ENCODE measurements around the gene ATP9A.

The ATP9A gene

DNA sequence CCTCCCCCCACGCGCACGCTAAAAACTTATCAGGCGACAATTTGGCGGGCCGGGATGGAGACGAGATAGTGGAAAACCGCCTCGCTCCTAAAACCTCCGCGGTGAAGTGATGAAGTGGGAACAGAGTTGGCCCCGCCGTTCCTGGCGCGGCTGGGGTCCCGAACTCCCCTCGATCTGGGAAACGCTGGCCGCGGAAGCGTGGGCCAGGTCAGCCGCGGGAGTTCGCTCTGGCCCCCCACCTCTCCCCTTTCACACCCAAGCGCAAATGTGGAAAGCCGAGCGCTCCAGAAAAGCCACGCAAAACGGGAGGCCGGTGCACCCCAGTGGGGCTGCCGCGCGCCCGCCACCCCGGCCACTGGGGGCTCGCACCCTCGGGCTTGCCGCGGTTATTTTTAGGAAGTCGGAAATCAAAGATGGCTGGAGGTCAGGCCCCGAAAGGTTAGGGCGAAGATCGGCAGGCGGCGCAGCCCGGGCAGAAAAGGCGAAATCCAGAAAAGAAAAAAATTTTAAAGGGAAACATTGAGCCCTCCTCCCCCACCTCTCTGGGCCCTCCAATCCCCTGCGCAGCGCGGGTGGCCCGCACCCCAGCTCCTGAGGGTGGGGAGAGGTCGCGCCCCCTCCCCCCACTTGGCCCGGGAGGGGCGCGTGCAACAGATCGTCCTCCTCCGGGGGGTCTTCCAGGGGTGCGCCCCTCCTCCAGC, 33.1 kb upstream of the ATP9A start:
- Histone ChIP-seq H3K4me3 (peak overlapping the region; percentile 59), H3K27ac (no peak overlapping the region)
- DNase-seq (ENCODE audit: low spot score), result no peak
- TF ChIP-seq, protein P1, sequence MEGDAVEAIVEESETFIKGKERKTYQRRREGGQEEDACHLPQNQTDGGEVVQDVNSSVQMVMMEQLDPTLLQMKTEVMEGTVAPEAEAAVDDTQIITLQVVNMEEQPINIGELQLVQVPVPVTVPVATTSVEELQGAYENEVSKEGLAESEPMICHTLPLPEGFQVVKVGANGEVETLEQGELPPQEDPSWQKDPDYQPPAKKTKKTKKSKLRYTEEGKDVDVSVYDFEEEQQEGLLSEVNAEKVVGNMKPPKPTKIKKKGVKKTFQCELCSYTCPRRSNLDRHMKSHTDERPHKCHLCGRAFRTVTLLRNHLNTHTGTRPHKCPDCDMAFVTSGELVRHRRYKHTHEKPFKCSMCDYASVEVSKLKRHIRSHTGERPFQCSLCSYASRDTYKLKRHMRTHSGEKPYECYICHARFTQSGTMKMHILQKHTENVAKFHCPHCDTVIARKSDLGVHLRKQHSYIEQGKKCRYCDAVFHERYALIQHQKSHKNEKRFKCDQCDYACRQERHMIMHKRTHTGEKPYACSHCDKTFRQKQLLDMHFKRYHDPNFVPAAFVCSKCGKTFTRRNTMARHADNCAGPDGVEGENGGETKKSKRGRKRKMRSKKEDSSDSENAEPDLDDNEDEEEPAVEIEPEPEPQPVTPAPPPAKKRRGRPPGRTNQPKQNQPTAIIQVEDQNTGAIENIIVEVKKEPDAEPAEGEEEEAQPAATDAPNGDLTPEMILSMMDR (IDR thresholded peaks at IDR 0.05), result no peak

- no peak overlapping the region for H3K27ac ChIP-seq
- peak overlapping the region; percentile 59 for H3K4me3 ChIP-seq
- no peak for DNase-seq (ENCODE audit: low spot score)
- TF ChIP-seq, protein P1 (IDR thresholded peaks at IDR 0.05), result no peak
Measured at GRCh38 chr20:51800872-51801121, 32.6 kb upstream of the ATP9A start.

GRCh38 chr20:51800060-51800871, 32.1 kb upstream of the ATP9A start:
- peak overlapping the region; percentile 59 for H3K4me3 ChIP-seq
- DNase-seq (ENCODE audit: low spot score), result no peak
- H3K27ac ChIP-seq, result no peak overlapping the region
- TF ChIP-seq, protein P1 (IDR thresholded peaks at IDR 0.05), result peak; percentile 41

DNA sequence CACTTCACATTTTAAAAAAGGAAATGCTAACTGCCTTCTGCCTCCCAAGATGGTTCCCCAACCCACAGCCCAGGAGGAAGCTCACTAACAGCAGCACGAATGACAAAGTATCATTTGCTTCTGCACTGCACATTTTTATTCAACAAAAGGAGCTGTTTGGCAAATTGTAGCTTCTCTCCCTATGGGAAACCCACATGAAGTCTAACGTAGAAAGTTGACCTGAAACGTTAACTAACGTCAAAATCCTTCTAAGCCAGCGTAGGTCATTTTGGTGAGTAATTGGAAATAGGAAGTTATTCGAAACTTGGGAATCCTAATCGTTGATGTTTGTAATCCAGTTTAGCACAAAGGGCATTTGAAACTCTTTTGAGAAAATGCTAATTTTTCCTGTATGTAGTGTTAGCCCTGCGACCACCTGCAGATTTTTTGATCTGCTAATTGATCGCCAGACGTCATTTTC, 31.2 kb upstream of the ATP9A start:
- H3K4me3 ChIP-seq, result no peak overlapping the region
- DNase-seq (ENCODE audit: low spot score), result no peak
- H3K27ac ChIP-seq, result no peak overlapping the region
- TF ChIP-seq, protein P1 (IDR thresholded peaks at IDR 0.05), result no peak

DNA sequence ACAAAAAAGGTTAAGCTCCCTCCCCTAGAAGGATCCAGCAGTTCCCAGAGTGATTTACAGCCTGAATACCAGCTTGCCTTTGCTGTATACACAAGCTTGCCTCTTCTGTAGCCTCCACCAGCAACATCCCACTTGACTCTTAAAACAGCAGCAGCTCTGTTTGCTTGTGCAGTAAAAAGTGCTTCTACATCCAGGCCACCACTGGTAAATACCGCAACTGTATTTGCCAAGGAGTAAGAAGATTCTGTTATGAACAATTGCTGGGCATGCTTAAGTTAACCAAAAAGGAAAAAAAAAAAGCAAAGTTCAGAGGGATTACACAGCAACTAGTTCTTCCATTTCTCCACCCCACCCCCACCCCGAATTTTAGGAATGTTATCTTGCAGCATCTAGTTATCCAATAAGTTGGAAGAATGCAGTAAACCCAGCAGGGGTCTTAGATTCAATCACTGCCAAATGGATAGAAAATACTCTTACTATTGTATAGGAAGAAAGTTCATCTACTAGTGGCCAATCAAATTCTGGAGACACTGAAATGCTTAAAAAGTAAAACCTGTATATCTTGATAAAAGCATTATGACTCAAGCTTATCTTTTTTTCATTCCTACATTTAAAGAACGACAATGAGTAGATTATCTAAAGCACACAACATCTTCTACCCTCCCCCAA, 29.3 kb upstream of the ATP9A start:
- TF ChIP-seq, protein P1 (IDR thresholded peaks at IDR 0.05), result no peak
- H3K27ac ChIP-seq, result no peak overlapping the region
- no peak for DNase-seq (ENCODE audit: low spot score)
- no peak overlapping the region for H3K4me3 ChIP-seq

GRCh38 chr20:51796340-51796739, 28.1 kb upstream of the ATP9A start:
- Histone ChIP-seq H3K27ac (no peak overlapping the region), H3K4me3 (no peak overlapping the region)
- DNase-seq (ENCODE audit: low spot score), result no peak
- TF ChIP-seq, protein P1 (IDR thresholded peaks at IDR 0.05), result no peak

All from coronary artery (tissue), 2 donors.